NCI-H510A (cell line): Measurements from ENCODE around the gene RNASE2.
"Not testable (repeated sequence)": the region's sequence is repeated elsewhere in the genome, so short reads cannot be mapped to it uniquely, and the experiment has no call there.

ENCODE experiments used
- DNase-seq: peaks from one replicate; lab custom pipeline; 2025; lab: John Stamatoyannopoulos, UW

Gene RNASE2

GRCh38 chr14:20954736-20955537 lies at the start of gene RNASE2:
TSS of gene RNASE2 (plus strand) at chr14:20955487. CDS start at chr14:20955772, 285 bp downstream.
- DNase-seq: not testable (repeated sequence)

GRCh38 chr14:20905676-20906075 lies 49.6 kb upstream of the RNASE2 start:
- no peak for DNase-seq

DNA sequence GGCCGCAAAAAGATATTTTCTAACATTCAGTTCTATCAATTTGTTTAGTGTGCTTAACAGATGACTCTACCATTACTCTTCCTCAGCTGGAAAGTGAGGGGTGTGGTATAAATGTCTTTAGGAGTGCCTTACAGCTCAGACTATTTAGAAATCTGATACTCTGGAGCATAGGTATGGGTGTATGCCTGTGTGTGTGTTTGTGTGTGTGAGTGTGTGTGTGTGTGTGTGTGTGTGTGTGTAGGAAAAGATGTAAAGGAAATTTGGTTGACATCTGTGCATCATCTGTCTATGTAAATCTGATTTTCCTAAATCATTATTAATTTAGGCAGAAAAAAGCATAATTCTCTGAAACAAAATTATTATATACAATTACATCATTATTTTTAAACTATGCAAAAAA lies 48.1 kb upstream of the RNASE2 start:
- no peak for DNase-seq

GRCh38 chr14:20910822-20911221 lies 44.5 kb upstream of the RNASE2 start:
- not testable (repeated sequence) for DNase-seq

DNA sequence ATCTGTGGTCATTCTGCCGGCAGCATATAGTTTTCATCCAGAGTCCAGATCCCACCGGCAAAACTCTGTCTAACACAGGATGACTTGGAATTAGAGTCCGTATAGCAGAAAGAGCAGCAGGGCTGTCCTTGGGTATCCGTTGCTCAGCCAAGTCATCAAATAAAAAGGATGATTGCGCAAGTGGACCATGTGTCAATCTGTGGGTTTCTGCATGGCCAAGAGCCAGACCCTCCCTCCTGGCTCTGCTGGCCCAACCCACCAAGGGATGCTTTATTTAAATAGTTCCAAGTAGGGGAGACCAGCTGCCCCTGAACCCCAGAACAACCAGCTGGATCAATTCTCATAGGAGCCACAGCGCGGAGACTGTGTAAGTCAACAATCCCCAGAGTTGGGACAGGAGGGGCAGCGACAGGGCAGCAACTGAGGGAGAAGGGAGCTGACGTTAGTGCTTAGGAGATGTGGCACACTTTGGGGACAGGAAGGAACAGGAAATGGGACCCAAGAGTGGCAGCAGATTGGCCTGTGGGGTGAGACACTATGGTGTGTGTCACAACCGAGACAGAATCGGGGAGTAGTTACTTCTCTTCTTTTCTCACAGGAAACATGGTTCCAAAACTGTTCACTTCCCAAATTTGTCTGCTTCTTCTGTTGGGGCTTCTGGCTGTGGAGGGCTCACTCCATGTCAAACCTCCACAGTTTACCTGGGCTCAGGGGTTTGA lies 36.1 kb upstream of the RNASE2 start:
- DNase-seq: not testable (repeated sequence)

DNA sequence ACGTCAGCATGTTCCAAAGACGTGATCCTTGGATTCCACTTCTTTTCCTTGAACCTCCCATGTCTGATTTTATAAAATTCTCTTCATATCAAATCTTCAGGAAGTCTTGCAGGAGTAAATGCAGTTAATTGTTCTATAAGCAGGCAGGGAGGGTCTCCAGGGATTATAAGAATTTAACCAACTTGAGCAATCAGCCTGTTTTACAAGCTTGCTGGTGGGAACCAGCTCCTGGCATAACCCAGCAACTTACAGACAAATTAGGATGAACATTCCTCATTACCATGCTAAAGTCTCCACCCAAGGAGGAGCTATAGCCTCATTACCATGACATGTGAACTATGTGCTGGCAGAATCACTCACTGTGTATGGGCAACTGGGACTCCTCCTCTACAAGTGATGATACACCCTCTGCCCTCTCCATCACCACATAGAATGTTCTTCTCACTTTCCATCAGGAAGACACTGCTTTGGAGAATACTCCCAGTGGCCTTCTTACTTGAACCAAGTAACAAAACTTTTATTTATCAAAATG lies 31.5 kb upstream of the RNASE2 start:
- not testable (repeated sequence) for DNase-seq

GRCh38 chr14:20934148-20934762 lies 21.0 kb upstream of the RNASE2 start:
- DNase-seq: no peak

DNA sequence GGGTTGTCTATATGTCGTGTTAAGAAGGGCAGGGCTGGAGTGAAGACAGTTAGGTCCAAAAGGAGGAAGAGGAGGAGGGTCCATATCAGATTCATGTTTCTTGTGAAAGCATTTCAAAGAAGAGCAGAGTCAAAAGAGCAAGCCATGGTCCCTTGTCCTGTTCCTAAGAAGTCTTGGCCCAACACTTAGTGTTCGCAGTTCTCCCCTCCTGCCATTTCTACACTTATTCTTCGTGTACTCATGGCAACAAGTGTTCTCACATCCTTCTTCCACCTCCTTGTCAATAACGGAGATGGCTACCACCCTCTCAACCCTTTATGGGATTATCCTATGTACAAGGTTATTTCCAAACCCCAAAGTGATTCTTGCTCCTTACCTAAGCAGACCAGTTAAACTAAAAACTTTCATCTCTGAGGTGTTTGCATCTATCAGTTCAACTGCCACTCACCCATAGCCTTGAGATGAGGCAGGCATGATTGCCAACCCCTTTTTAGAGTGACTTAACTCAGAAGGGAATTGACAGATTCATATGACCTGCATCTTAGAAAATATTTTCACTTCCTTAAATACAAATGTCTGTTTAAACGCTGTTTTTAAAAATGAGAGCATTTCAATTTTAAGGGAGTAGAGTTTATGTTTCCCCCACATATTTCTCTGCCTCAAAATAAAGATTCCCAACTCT lies 19.8 kb upstream of the RNASE2 start:
- no peak for DNase-seq

DNA sequence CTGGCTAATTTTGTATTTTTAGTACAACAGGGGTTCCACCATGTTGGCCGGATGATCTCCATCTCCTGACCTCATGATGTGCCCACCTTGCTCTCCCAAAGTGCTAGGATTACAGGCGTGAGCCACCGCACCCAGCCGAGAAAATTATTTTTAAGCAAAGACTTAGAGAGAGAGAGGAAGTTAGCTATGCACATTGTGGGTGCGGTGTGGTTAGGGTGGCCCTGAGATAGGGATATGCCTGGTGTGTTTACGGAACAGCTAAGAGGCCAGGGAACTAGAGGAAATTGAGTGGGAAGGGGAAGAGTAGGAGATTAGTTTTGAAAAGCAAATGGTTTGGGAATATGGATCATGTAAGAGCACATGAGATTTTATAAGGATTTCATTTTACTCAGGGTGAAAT lies 10.1 kb upstream of the RNASE2 start:
- DNase-seq: not testable (repeated sequence)

DNA sequence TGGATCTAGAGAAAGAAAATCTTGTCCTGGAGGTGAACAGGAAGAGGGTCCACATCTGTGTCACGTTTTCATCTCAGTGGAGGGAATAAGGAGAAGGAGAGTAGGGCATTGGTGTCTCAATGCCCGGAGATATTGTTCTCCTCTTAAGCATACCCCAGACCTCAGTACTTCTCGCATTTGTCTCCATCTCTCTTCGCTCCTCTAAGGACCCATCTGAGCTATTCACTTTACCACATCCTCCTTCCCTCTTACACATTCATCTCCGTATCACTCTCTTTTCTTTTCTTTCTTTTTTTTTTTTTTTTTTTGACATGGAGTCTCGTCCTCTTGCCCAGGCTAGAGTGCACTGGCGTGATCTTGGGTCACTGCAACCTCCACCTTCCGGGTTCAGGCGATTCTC lies 8.6 kb upstream of the RNASE2 start:
- not testable (repeated sequence) for DNase-seq

GRCh38 chr14:20955538-20955873 lies 219 bp downstream of the RNASE2 start:
- not testable (repeated sequence) for DNase-seq

- no peak for DNase-seq
These were observed 1.2 kb downstream of the RNASE2 start for GRCh38 chr14:20956376-20956976.

DNA sequence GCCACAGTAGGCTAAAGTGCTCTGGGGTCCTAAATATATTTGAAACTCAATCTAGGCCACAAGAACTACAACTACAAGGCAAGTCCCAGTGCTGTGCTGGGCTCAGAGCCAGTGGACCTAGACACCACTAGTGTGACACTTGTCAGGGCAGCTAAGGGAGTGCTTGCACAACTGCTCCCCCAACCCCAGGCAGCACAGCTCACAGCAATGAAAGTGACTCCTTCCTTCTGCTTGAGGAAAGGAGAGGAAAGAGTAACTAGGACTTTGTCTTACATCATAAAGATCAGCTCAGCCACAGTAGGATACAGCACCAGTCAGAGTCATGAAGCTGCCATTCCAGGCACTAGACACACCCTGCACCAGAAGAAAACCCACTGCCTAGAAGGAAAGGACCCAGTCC lies 3.7 kb downstream of the RNASE2 start:
- not testable (repeated sequence) for DNase-seq

DNA sequence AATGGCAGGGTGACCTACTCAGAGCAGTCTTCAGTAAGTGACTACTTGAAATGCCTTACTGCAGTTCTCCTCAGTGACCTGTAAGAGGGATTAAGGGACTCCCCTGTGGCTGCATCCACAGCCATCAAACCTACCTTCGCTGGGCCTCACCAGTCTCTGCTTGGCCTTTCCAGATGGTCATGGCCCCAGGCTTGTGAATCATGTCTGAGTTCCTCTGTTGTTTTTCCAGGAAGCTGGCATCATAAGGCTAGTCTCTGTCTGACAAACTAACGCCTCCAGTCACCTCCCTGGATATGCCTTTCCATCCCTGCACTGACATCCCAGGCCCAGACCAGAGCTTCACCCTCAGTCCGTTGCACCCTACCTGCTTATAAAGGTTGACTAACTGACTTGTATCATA lies 14.0 kb downstream of the RNASE2 start:
- DNase-seq: no peak

DNA sequence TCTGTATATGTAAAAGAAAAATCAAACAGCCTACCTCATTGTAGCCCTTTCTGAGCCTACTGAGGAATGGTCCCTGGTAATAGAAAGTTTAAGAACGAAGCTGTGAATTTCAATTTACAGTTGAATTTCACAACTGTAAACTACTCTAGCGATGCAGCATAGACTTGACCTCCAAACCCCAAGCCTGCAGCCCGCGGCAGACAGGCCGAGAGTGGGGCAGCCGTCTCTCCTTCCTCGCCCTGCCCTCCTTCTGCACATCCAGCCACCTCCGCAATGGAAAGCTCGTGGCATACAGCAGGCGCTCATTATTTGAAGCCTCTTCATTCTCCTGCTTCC lies 15.3 kb downstream of the RNASE2 start:
- no peak for DNase-seq

GRCh38 chr14:20970983-20971704 lies 15.9 kb downstream of the RNASE2 start:
- peak; percentile 17 for DNase-seq

GRCh38 chr14:20971705-20972021 lies 16.4 kb downstream of the RNASE2 start:
- no peak for DNase-seq

DNA sequence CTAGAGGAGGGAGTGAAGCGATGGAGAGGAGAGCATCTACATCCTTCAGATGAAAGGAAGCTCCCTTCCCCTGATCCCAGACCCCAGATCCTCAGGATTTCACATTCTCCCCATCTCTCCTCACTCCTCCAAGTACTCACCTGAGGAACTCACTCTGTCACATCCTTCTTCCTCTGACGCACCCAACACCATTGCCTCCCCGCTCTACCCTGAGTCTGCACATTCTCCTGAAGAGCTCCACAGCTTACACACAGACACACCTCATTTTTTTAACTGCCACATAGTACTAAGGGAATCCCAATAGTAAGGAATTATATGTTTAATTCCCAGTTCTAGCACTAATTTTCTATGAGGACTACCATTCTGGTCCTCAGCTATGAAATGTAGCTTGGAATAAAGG lies 18.2 kb downstream of the RNASE2 start:
- no peak for DNase-seq

DNA sequence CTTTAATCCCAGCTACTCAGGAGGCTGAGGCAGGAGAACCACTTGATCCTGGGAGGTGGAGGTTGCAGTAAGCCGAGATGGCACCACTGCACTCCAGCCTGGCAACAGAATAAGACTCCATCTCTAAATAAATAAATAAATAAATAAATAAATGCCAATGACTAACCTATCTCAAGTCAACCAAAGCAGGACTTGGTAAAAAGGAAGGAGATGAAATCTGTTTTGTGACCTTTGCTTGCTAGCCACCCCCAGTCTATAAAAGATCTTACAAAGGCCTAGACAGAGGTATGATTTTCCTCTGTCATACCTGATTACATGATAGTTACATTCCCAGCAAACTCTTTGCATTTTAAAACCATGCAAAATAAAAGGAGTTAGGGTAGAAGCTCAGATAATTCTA lies 21.0 kb downstream of the RNASE2 start:
- no peak for DNase-seq

DNA sequence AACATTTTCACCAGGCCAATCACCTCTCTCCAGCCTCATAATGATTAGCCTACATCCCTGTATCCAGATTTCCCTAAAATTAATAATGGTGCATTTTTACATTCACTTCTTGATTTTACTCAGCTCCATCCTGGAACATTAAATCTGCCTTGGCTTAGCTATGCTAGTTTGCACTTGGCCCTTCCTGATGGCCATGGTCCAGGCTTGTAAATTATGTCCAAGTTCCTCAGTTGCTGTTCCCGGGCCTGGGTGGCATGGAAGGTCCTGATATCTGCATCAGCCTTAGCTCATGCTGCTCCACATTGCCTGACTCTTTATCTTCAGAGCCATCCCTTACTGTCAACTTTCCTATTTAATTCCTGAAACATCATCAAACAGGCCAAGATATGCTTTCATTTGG lies 23.4 kb downstream of the RNASE2 start:
- no peak for DNase-seq

GRCh38 chr14:20980906-20981305 lies 25.6 kb downstream of the RNASE2 start:
- no peak for DNase-seq
